ENCODE measurements around the gene SLC12A2.

The SLC12A2 gene

DNA sequence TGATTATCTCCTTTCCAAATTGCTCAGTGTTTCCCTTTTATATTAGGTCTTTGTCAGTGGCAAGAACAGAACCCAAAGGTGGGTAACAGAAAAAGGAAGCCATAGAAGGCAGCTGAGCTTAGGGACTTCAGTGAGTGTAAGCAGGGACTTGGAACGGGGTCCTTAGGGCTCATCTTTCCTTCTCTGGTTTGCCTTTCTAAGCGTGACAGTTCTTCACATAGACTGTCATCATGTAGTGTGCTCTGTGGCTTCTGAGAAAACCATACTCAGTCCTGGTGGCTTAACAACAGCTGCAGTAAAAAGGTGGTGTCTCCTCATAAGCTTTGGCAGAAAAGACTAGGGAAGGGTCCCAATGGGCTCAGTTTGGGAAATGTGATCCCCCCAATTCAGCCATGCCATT is 108.8 kb downstream of the SLC12A2 start:
- no peak for DNase-seq (ENCODE audit: insufficient read length, low spot score)
- no peak for FAIRE-seq
- TF ChIP-seq TAF1 (IDR thresholded peaks at IDR 0.05; ENCODE audit: low read depth, low read length) (no peak), POLR2A (IDR thresholded peaks at IDR 0.05; ENCODE audit: low read depth, low read length) (no peak), POU2F2 (IDR thresholded peaks at IDR 0.05; ENCODE audit: low read depth, low read length) (no peak), PAX5 (IDR thresholded peaks at IDR 0.05; ENCODE audit: insufficient read depth, low read length, severe bottlenecking) (no peak), SPI1 (IDR thresholded peaks at IDR 0.05; ENCODE audit: low read depth, low read length) (no peak), POLR2AphosphoS5 (IDR thresholded peaks at IDR 0.05; ENCODE audit: low read depth, low read length) (no peak)

- TF ChIP-seq POU2F2 (IDR thresholded peaks at IDR 0.05; ENCODE audit: low read depth, low read length), result no peak
- no peak for DNase-seq (ENCODE audit: insufficient read length, low spot score)
- no peak for FAIRE-seq
These were observed 110.3 kb downstream of the SLC12A2 start for GRCh38 chr5:128193665-128194390.

DNA sequence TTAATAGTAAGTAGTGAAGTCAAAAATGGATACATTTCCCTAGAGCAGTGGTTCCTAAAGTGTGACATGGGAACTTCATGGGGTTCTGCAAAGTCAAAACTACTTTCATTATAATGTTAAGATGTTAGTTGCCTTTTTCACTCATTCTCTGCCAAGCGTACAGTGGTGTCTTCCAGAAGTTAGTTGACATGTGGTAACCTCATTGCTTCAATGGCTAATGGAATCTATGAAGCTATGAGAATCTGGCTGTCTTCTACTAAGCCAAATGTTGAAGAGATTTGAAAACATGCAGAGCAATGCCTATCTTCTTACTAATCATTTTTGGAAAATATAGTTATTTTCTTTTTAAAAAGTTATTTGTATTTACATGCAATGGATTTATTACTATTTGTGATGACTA is 111.8 kb downstream of the SLC12A2 start:
- DNase-seq (ENCODE audit: insufficient read length, low spot score) (no peak), FAIRE-seq (no peak)
- TF ChIP-seq SPI1 (IDR thresholded peaks at IDR 0.05; ENCODE audit: low read depth, low read length), result no peak
- TF ChIP-seq POLR2A (IDR thresholded peaks at IDR 0.05; ENCODE audit: low read depth, low read length), result no peak
- no peak for TF ChIP-seq PAX5 (IDR thresholded peaks at IDR 0.05; ENCODE audit: insufficient read depth, low read length, severe bottlenecking)
- no peak for TF ChIP-seq POU2F2 (IDR thresholded peaks at IDR 0.05; ENCODE audit: low read depth, low read length)

DNA sequence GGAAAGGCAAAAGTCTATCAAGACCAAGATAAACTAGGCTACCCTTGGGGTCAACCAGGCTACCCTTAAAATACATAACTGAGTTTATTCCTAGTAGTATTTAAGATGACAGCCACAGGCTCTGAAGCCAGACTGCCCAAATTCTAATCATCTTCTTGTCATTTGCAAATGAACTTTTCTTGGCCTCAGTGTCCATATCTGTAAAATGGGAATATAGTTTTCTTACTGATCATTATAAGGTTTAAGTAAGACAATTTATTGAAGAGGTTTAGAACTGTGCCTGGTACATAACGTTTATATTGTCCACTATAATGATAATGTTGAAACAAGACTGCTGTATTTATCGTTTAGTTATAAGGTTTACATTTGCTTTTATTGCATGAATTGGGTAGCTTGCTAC is 112.5 kb downstream of the SLC12A2 start:
- no peak for FAIRE-seq
- TF ChIP-seq POU2F2 (IDR thresholded peaks at IDR 0.05; ENCODE audit: low read depth, low read length) (no peak), PAX5 (IDR thresholded peaks at IDR 0.05; ENCODE audit: insufficient read depth, low read length, severe bottlenecking) (no peak), POLR2A (IDR thresholded peaks at IDR 0.05; ENCODE audit: low read depth, low read length) (no peak)

GRCh38 chr5:128196791-128197190 is 113.2 kb downstream of the SLC12A2 start:
- TF ChIP-seq POLR2A (IDR thresholded peaks at IDR 0.05; ENCODE audit: low read depth, low read length) (no peak), TAF1 (IDR thresholded peaks at IDR 0.05; ENCODE audit: low read depth, low read length) (no peak), POU2F2 (IDR thresholded peaks at IDR 0.05; ENCODE audit: low read depth, low read length) (no peak)
- DNase-seq (ENCODE audit: insufficient read length, low spot score) (no peak), FAIRE-seq (no peak)

More for the DNA sequence above, 112.5 kb downstream of the SLC12A2 start:
- no peak for DNase-seq (ENCODE audit: insufficient read length, low spot score)

DNA sequence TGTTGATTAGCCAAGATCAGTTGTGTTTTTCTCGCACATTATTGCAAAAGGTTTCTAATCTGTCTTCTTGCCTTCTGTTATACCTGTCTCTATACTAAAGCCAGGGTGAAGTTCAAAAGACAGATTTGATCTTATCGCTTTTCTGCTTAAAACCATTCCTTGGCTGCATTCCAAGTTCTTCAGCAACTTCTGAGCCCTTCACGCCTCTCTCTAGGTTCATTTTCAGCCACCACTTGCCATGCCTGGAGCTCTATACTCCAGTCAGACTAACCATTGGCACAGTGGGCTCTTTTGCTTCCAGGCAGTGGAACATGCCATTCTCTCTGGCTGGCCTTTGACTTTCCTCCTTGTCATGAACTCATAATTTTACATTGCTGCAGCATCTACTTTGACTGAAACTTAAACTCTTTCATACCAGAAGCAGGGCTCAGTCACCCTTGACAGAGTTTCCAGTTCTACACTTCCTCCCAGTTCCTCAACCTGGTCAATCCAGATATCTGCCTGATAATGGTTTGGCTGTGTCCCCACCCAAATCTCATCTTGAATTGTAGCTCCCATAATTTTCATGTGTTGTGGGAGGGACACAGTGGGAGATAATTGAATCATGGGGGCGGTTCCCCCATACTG is 114.4 kb downstream of the SLC12A2 start:
- no peak for DNase-seq (ENCODE audit: insufficient read length, low spot score)
- peak; percentile 76 for FAIRE-seq
- TF ChIP-seq PAX5 (IDR thresholded peaks at IDR 0.05; ENCODE audit: insufficient read depth, low read length, severe bottlenecking) (peak; percentile 45), POLR2AphosphoS5 (IDR thresholded peaks at IDR 0.05; ENCODE audit: low read depth, low read length) (no peak), SPI1 (IDR thresholded peaks at IDR 0.05; ENCODE audit: low read depth, low read length) (peak; percentile 83)

DNA sequence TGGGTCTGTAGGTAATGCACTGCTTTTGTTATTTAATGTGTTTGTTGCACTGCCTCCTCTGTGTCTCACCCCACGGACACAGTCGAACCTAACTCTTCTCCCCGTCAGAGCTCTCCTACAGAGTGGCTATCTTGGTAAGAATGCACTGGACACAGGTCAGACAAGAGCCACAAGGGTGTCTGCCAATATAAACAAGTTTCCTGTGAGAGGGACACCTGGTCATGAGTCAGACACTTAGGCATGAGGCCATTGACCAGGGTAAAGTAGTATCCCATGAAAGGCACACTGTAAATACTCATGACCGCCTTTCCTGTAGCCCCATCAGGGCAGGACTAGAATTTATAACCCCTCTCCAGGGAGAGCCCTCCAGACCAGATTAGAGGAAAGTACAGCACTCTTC is 115.5 kb downstream of the SLC12A2 start:
- TF ChIP-seq POLR2A (IDR thresholded peaks at IDR 0.05; ENCODE audit: low read depth, low read length), result no peak
- no peak for TF ChIP-seq POLR2AphosphoS5 (IDR thresholded peaks at IDR 0.05; ENCODE audit: low read depth, low read length)
- no peak for TF ChIP-seq TAF1 (IDR thresholded peaks at IDR 0.05; ENCODE audit: low read depth, low read length)
- TF ChIP-seq PAX5 (IDR thresholded peaks at IDR 0.05; ENCODE audit: insufficient read depth, low read length, severe bottlenecking), result no peak
- no peak for TF ChIP-seq POU2F2 (IDR thresholded peaks at IDR 0.05; ENCODE audit: low read depth, low read length)
- no peak for TF ChIP-seq SPI1 (IDR thresholded peaks at IDR 0.05; ENCODE audit: low read depth, low read length)
- no peak for DNase-seq (ENCODE audit: insufficient read length, low spot score)
- FAIRE-seq, result no peak

DNA sequence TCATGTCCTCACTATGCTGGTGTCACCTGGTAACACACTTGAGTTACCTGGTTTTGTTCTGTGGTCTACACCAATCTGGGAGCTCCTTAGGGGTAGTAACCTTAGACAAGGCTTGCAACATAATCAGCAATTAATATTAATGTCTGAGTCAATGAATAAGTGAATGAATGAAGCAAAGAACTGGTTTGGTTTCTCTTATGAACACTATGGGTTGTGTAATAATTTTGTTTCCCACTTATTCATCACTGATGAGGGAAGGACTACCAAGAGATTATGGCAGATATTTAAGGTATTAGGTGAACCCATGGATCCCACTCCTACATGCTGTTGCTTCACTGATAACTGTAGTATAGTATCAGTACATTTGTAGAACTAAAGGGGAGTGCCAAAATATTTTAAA is 116.0 kb downstream of the SLC12A2 start:
- DNase-seq (ENCODE audit: insufficient read length, low spot score) (no peak), FAIRE-seq (no peak)
- TF ChIP-seq TAF1 (IDR thresholded peaks at IDR 0.05; ENCODE audit: low read depth, low read length), result no peak
- TF ChIP-seq POU2F2 (IDR thresholded peaks at IDR 0.05; ENCODE audit: low read depth, low read length), result no peak
- TF ChIP-seq PAX5 (IDR thresholded peaks at IDR 0.05; ENCODE audit: insufficient read depth, low read length, severe bottlenecking), result no peak
- no peak for TF ChIP-seq POLR2A (IDR thresholded peaks at IDR 0.05; ENCODE audit: low read depth, low read length)

GRCh38 chr5:128201065-128201926 is 117.7 kb downstream of the SLC12A2 start:
- FAIRE-seq (peak; percentile 86), DNase-seq (ENCODE audit: insufficient read length, low spot score) (peak; percentile 49)
- TF ChIP-seq SPI1 (IDR thresholded peaks at IDR 0.05; ENCODE audit: low read depth, low read length) (no peak), PAX5 (IDR thresholded peaks at IDR 0.05; ENCODE audit: insufficient read depth, low read length, severe bottlenecking) (no peak), TAF1 (IDR thresholded peaks at IDR 0.05; ENCODE audit: low read depth, low read length) (no peak)

DNA sequence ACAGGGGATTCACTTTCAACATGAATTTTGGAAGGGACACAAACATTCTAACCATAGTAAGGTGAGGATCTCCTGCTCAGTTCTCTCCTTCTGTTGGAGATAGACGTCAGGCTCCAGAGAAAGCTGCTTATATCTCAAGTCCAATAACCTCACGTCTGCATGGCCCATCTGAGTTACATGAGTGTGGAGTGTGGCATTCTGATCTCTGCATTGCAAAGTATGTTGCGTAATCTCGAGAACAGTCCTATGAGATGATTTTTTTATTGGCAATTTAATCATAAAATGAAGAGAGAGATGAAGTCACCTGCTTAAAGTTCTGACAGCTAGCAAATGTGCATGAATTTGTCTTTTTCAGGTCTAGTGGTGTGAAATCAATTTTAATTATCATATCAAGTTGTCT is 118.8 kb downstream of the SLC12A2 start:
- TF ChIP-seq POLR2AphosphoS5 (IDR thresholded peaks at IDR 0.05; ENCODE audit: low read depth, low read length) (no peak), POU2F2 (IDR thresholded peaks at IDR 0.05; ENCODE audit: low read depth, low read length) (no peak), SPI1 (IDR thresholded peaks at IDR 0.05; ENCODE audit: low read depth, low read length) (no peak), POLR2A (IDR thresholded peaks at IDR 0.05; ENCODE audit: low read depth, low read length) (no peak), TAF1 (IDR thresholded peaks at IDR 0.05; ENCODE audit: low read depth, low read length) (no peak), PAX5 (IDR thresholded peaks at IDR 0.05; ENCODE audit: insufficient read depth, low read length, severe bottlenecking) (no peak)
- no peak for DNase-seq (ENCODE audit: insufficient read length, low spot score)
- FAIRE-seq, result no peak

Measured in GM12891 (cell line).